ENCODE measurements around the gene PTPN3. TPM values are rescaled to one million over a fixed set of nuclear protein-coding genes. Genes with fewer than 3 reads are reported as not detected.

PTPN3 gene
- total and polyA plus RNA-seq, 10 of the 15 experiments (the other 5 are each of a cell fraction or from before 2014, with no cell fraction given), result 0.18 to 1.3 (median 0.39) TPM

GRCh38 chr9:109371374-109371773, 126.7 kb downstream of the PTPN3 start:
- BruUV-seq (replicated peaks), result no TSS peak
- no peaks in the 10 kb centered on the region; a peak in 1 of 4 replicates for H3K27me3 ChIP-seq (replicated peaks in 1 of 2; ENCODE audit: control insufficient read depth in 2 of 2, insufficient read depth in 2 of 2, low read length in 1 of 2)
- in situ Hi-C loops (cut with MboI) (no loop called here), intact Hi-C loops (cut with micrococcal nuclease; ENCODE audit: unreplicated experiment) (no loop called here)
- ChIA-PET RAD21 (ENCODE audit: unreplicated experiment) (no interaction called here), SMC1A (ENCODE audit: uncharacterized antibody, unreplicated experiment) (no interaction called here), POLR2A (no interaction called here), CTCF (no interaction called here)
- no peak for FAIRE-seq
- 50% methylated on average over 1 of the region's 1 CpG for WGBS (ENCODE audit: insufficient coverage, insufficient replicate concordance, low lambda C conversion rate, missing lambda C conversion rate)
- no peak overlapping the region for H3K4me2 ChIP-seq (ENCODE audit: control insufficient read depth, insufficient read depth)
- H3K4me1 ChIP-seq (ENCODE audit: control insufficient read depth, insufficient read depth, low read length), result peaks cover 10% of the 10 kb centered on the region
- DNase-seq (ENCODE audit: low read depth, low spot score), result no peak
- peaks cover 3% of the 10 kb centered on the region; the same call in 1 of the 3 replicates for H3K9me3 ChIP-seq (replicated peaks; ENCODE audit: control insufficient read depth, insufficient read depth, low read length)
- no peak for ATAC-seq
- no peak overlapping the region for H3K9ac ChIP-seq (ENCODE audit: control insufficient read depth, insufficient read depth, low read length)
- H3K36me3 ChIP-seq (ENCODE audit: control insufficient read depth in 2 of 2, insufficient read depth in 2 of 2, low read length in 1 of 2), result no peaks in the 10 kb centered on the region
- H2AFZ ChIP-seq (ENCODE audit: control insufficient read depth, low read depth, low read length), result no peak overlapping the region
- H3K4me3 ChIP-seq, result no peak overlapping the region
- TF ChIP-seq BMI1 (IDR thresholded peaks at IDR 0.05; ENCODE audit: borderline replicate concordance), result no peak
- TF ChIP-seq TAF1 (IDR thresholded peaks at IDR 0.05; ENCODE audit: borderline replicate concordance, low read depth, low read length), result no peak
- no peak for TF ChIP-seq EP300 (IDR thresholded peaks at IDR 0.05; ENCODE audit: borderline replicate concordance in 1 of 2, control insufficient read depth in 1 of 2, low read depth in 2 of 2, low read length in 2 of 2)
- TF ChIP-seq NRF1 (conservative IDR thresholded peaks at IDR 0.05; ENCODE audit: low read depth, low read length), result no peak
- TF ChIP-seq ZBTB11 (CRISPR knock-in tag; IDR thresholded peaks at IDR 0.05), result no peak
- no peak for TF ChIP-seq ZNF384 (IDR thresholded peaks at IDR 0.05; ENCODE audit: borderline replicate concordance, low read depth, low read length)
- TF ChIP-seq EZH2 (IDR thresholded peaks at IDR 0.05; ENCODE audit: borderline replicate concordance, control insufficient read depth, low read depth, low read length), result no peak
- TF ChIP-seq HDAC6 (IDR thresholded peaks at IDR 0.05; ENCODE audit: unreplicated experiment), result no peak
- no peak for TF ChIP-seq SUZ12 (IDR thresholded peaks at IDR 0.05; ENCODE audit: unreplicated experiment)
- TF ChIP-seq SMARCA5 (IDR thresholded peaks at IDR 0.05), result no peak
- TF ChIP-seq DPF2 (IDR thresholded peaks at IDR 0.05), result no peak
- no peak for TF ChIP-seq KLF5 (IDR thresholded peaks at IDR 0.05; ENCODE audit: partially characterized antibody)
- TF ChIP-seq POLR2A (IDR thresholded peaks at IDR 0.05; ENCODE audit: low read depth, low read length), result no peak
- TF ChIP-seq IKZF1 (conservative IDR thresholded peaks at IDR 0.05), result no peak
- no peaks in the 10 kb centered on the region for H3K79me2 ChIP-seq (ENCODE audit: control insufficient read depth, insufficient read depth, low read length)
- H3K27ac ChIP-seq (ENCODE audit: control insufficient read depth, insufficient read depth), result no peak overlapping the region
- H4K20me1 ChIP-seq (ENCODE audit: control insufficient read depth, insufficient read depth), result no peaks in the 10 kb centered on the region

Data from GM12878 (cell line).